HCT116 (cell line): ENCODE data around the gene PFKFB3. TPM values are rescaled to one million over a fixed set of nuclear protein-coding genes. Genes with fewer than 3 reads are reported as not detected.

Experiments used
- ATAC-seq: fragments of 200-7000 bp; cut with Tn5 transposase; 2 replicates; pipeline ENCODE4 v1.9.1; 2020; ENCODE audit warnings: mild to moderate bottlenecking, moderate library complexity
- BruUV-seq: library from RNA; stranded (reverse); fragments of 400-500 nt; replicated peaks from 2 replicates; lab custom pipeline; 2021; lab: Mats Ljungman, UMichigan
- CTCF ChIA-PET: fragments of 300-600 bp; sonication (Branson Sonifier 250); formaldehyde crosslinking; loops from one replicate; lab custom pipeline; 2021; ENCODE audit warnings: antibody characterized with exemption; lab: Charles Lee
- POLR2A ChIA-PET: fragments of 300-600, 350-600 bp; sonication (Branson Sonifier 250); formaldehyde crosslinking; loops from one replicate; lab custom pipeline; 2021; ENCODE audit warnings: antibody characterized with exemption; lab: Charles Lee
- RAD21 ChIA-PET, 2 experiments: fragments of 300-600 bp; sonication (Branson Sonifier 250); formaldehyde crosslinking; loops; one replicate each; lab custom pipeline; 2023; ENCODE audit warnings: low total read pairs in 2 of 2; ENCODE audit not compliant: uncharacterized antibody in 2 of 2, unreplicated experiment in 2 of 2, low non-redundant PET in 1 of 2; lab: Charles Lee
- DNase-seq: peaks from one replicate; pipeline ENCODE4 v3.0.0-alpha.2; 2010; ENCODE audit warnings: low read depth, low spot score
- H2AFZ ChIP-seq: fragments of 200-600 bp; shearing (Covaris generic), sonication (generic); 2 replicates; pipeline ENCODE4 v1.6.1; 2017; ENCODE audit warnings: low read depth, mixed run types, mixed read lengths, antibody characterized with exemption, low read length; ENCODE audit not compliant: poor library complexity, severe bottlenecking
- H3K27ac ChIP-seq: 2 replicates; pipeline ENCODE4 v1.5.1; 2012; ENCODE audit warnings: low read depth, low read length
- H3K27me3 ChIP-seq: fragments of 200-600 bp; sonication (generic); 2 replicates; pipeline ENCODE4 v1.6.1; 2016; ENCODE audit warnings: mixed run types, low read length, mixed read lengths; ENCODE audit not compliant: insufficient read depth
- H3K36me3 ChIP-seq, 2 experiments: fragments of 200-500 bp in 1 of 2; fragments of 200-600 bp in 1 of 2; sonication (Bioruptor generic) in 1 of 2; sonication (generic) in 1 of 2; 2 replicates each; pipeline versions ENCODE4 v1.5.1 to v1.6.1; 2014 to 2016; ENCODE audit warnings: low read length in 2 of 2, inconsistent platforms in 1 of 2, mixed read lengths in 1 of 2, mixed run types in 1 of 2; ENCODE audit not compliant: insufficient read depth in 2 of 2, control insufficient read depth in 1 of 2
- H3K4me1 ChIP-seq, 2 experiments: fragments of 200-600 bp in 1 of 2; sonication (generic) in 1 of 2; 2 replicates each; pipeline versions ENCODE4 v1.5.1 to v1.6.1; 2012 to 2017; ENCODE audit warnings: low read length in 2 of 2, inconsistent platforms in 1 of 2, mild to moderate bottlenecking in 1 of 2, mixed read lengths in 1 of 2, mixed run types in 1 of 2, moderate library complexity in 1 of 2; ENCODE audit not compliant: insufficient read depth in 2 of 2, control insufficient read depth in 1 of 2
- H3K4me2 ChIP-seq: fragments of 200-600 bp; sonication (generic); 2 replicates; pipeline ENCODE4 v1.6.1; 2017; ENCODE audit warnings: mixed run types, low read length, mixed read lengths
- H3K4me3 ChIP-seq, 2 experiments: fragments of 200-600 bp in 1 of 2; sonication (generic) in 1 of 2; replicated peaks in 1 of 2; 2 replicates each; pipeline ENCODE4 v1.5.1; 2011 to 2016; ENCODE audit warnings: low read length in 2 of 2, control low read depth in 1 of 2, low read depth in 1 of 2, mild to moderate bottlenecking in 1 of 2, mixed read lengths in 1 of 2, mixed run types in 1 of 2
- H3K79me2 ChIP-seq: fragments of 200-600 bp; sonication (generic); 2 replicates; pipeline ENCODE4 v1.6.1; 2017; ENCODE audit warnings: mild to moderate bottlenecking, mixed run types, low read length, moderate library complexity, mixed read lengths; ENCODE audit not compliant: insufficient read depth
- H3K9ac ChIP-seq: fragments of 200-600 bp; sonication (generic); 2 replicates; pipeline ENCODE4 v1.6.1; 2016; ENCODE audit warnings: low read length, mixed read lengths
- H3K9me2 ChIP-seq: fragments of 200-600 bp; sonication (generic), shearing (Covaris generic); 2 replicates; pipeline ENCODE4 v1.6.1; 2017; ENCODE audit warnings: mixed run types, mild to moderate bottlenecking, moderate library complexity; ENCODE audit not compliant: insufficient read depth
- H3K9me3 ChIP-seq, 2 experiments: fragments of 200-500 bp in 1 of 2; fragments of 200-600 bp in 1 of 2; sonication (Bioruptor generic) in 1 of 2; sonication (generic) in 1 of 2; 2 replicates each; pipeline ENCODE4 v1.6.1; 2014 to 2017; ENCODE audit warnings: low read length in 2 of 2, mixed read lengths in 2 of 2, inconsistent platforms in 1 of 2, low read depth in 1 of 2, mild to moderate bottlenecking in 1 of 2, mixed run types in 1 of 2, moderate library complexity in 1 of 2; ENCODE audit not compliant: control insufficient read depth in 1 of 2, insufficient read depth in 1 of 2
- H4K20me1 ChIP-seq: fragments of 200-600 bp; sonication (generic), shearing (Covaris generic); 2 replicates; pipeline ENCODE4 v1.6.1; 2017; ENCODE audit warnings: mixed run types, mild to moderate bottlenecking, moderate library complexity; ENCODE audit not compliant: insufficient read depth
- ATF3 ChIP-seq: IDR thresholded peaks from 2 replicates; pipeline ENCODE4 v1.6.1; 2012
- CBX3 ChIP-seq: IDR thresholded peaks from 2 replicates; pipeline ENCODE4 v1.6.1; 2012; ENCODE audit warnings: low read depth
- CEBPB ChIP-seq: IDR thresholded peaks from 2 replicates; pipeline ENCODE4 v1.6.1; 2012; ENCODE audit warnings: low read depth
- CTCF ChIP-seq, 3 experiments: fragments of 200-600 bp in 1 of 3; sonication (generic) in 1 of 3; IDR thresholded peaks in 2 of 3; conservative IDR thresholded peaks in 1 of 3; 2 replicates each; pipeline ENCODE4 v1.5.1; 2012 to 2017; ENCODE audit warnings: low read depth in 2 of 3, low read length in 2 of 3, antibody characterized with exemption in 1 of 3, borderline replicate concordance in 1 of 3, control low read depth in 1 of 3, mild to moderate bottlenecking in 1 of 3, mixed read lengths in 1 of 3, mixed run types in 1 of 3, moderate library complexity in 1 of 3; ENCODE audit not compliant: insufficient read depth in 1 of 3
- EGR1 ChIP-seq: IDR thresholded peaks from 2 replicates; pipeline ENCODE4 v1.6.1; 2012; ENCODE audit warnings: low read depth
- ELF1 ChIP-seq: IDR thresholded peaks from 2 replicates; pipeline ENCODE4 v1.6.1; 2012; ENCODE audit warnings: low read depth, borderline replicate concordance
- EZH2phosphoT487 ChIP-seq: fragments of 200-600 bp; IDR thresholded peaks from 2 replicates; pipeline ENCODE4 v1.6.1; 2018; ENCODE audit warnings: antibody characterized with exemption, borderline replicate concordance
- FOSL1 ChIP-seq: IDR thresholded peaks from 2 replicates; pipeline ENCODE4 v1.6.1; 2012; ENCODE audit warnings: low read depth
- MAX ChIP-seq: IDR thresholded peaks from 2 replicates; pipeline ENCODE4 v1.6.1; 2012
- POLR2A ChIP-seq: IDR thresholded peaks from 2 replicates; pipeline ENCODE4 v1.7.0; 2011; ENCODE audit warnings: borderline replicate concordance; ENCODE audit not compliant: insufficient read depth, insufficient read length; ENCODE audit errors: extremely low read depth
- REST ChIP-seq: IDR thresholded peaks from 2 replicates; pipeline ENCODE4 v1.6.1; 2012; ENCODE audit warnings: low read depth
- SRF ChIP-seq: IDR thresholded peaks from 2 replicates; pipeline ENCODE4 v1.6.1; 2012; ENCODE audit warnings: low read depth
- YY1 ChIP-seq: IDR thresholded peaks from 2 replicates; pipeline ENCODE4 v1.6.1; 2011; ENCODE audit warnings: low read length, low read depth, moderate library complexity, mild to moderate bottlenecking; ENCODE audit not compliant: insufficient replicate concordance; ENCODE audit errors: extremely low read depth
- ZBTB33 ChIP-seq: IDR thresholded peaks from 2 replicates; pipeline ENCODE4 v1.6.1; 2011; ENCODE audit warnings: mild to moderate bottlenecking, low read length, moderate library complexity; ENCODE audit not compliant: insufficient replicate concordance; ENCODE audit errors: extremely low read depth
- ZNF274 ChIP-seq: fragments of 200-500 bp; sonication (Bioruptor generic); IDR thresholded peaks from 2 replicates; pipeline ENCODE4 v1.6.1; 2014; ENCODE audit warnings: mild to moderate bottlenecking, low read depth, low read length, inconsistent platforms
- intact Hi-C: fragments of 100-400 bp; cut with micrococcal nuclease; formaldehyde crosslinking; loops from 2 replicates; pipeline ENCODE4 v1.10.0; 2022
- total RNA-seq: library from RNA; stranded (reverse); gene quantifications from one replicate; pipeline ENCODE4 v1.2.1, GENCODE V29; 2021; ENCODE audit not compliant: unreplicated experiment

PFKFB3 gene
- total RNA-seq, 1 experiment from 2014 or later = 50.8 TPM

- Histone ChIP-seq H3K4me2 (peak overlapping the region; percentile 64; the same call in 1 of the 2 replicates), H2AFZ (no peak overlapping the region), H3K27ac (no peak overlapping the region; the same call in 1 of the 2 replicates), H3K9ac (peak overlapping the region; percentile 44; the same call in 1 of the 2 replicates), H3K4me1 (peaks cover 30 to 49% of the 10 kb centered on the region in 2 experiments), H3K79me2 (no peaks in the 10 kb centered on the region), H4K20me1 (no peaks in the 10 kb centered on the region), H3K9me3 (no peaks in the 10 kb centered on the region), H3K36me3 (no peaks in the 10 kb centered on the region), H3K9me2 (no peaks in the 10 kb centered on the region), H3K27me3 (no peaks in the 10 kb centered on the region), H3K4me3 (no peak overlapping the region)
- BruUV-seq = no TSS peak
- ChIA-PET RAD21 (no interaction called here), POLR2A (no interaction called here), CTCF (no interaction called here)
- DNase-seq (no peak), ATAC-seq (no peak)
- no peak for TF ChIP-seq SRF
- no peak for TF ChIP-seq ATF3
- no peak for TF ChIP-seq FOSL1
- TF ChIP-seq CTCF (IDR thresholded peaks at IDR 0.05 in 2 of 3, conservative IDR thresholded peaks at IDR 0.05 in 1 of 3; ENCODE audit: borderline replicate concordance in 1 of 3, insufficient read depth in 1 of 3, low read depth in 2 of 3, low read length in 2 of 3) = no peak
- no peak for TF ChIP-seq CBX3
- no peak for TF ChIP-seq REST
- TF ChIP-seq POLR2A = no peak
- no peak for TF ChIP-seq ELF1
- no peak for TF ChIP-seq ZBTB33
- no peak for TF ChIP-seq EZH2phosphoT487
- TF ChIP-seq MAX = no peak
- TF ChIP-seq CEBPB = no peak
- no peak for TF ChIP-seq ZNF274
- TF ChIP-seq EGR1 = no peak
- no peak for TF ChIP-seq YY1
- intact Hi-C loops = no loop called here
Observed at GRCh38 chr10:6278519-6279120, 75.9 kb downstream of the PFKFB3 start.
